Measurements from ENCODE around the gene PAX2. TPM values are rescaled to one million over a fixed set of nuclear protein-coding genes. Genes with fewer than 3 reads are reported as not detected.

PAX2 gene
- total and polyA plus RNA-seq, 2 experiments from 2014 or later = not detected

GRCh38 chr10:100713049-100713858 lies 32.1 kb upstream of the PAX2 start:
- Histone ChIP-seq H3K79me2 (ENCODE audit: insufficient read depth) (no peaks in the 10 kb centered on the region), H3F3A (ENCODE audit: insufficient read depth) (no peaks in the 10 kb centered on the region), H3K27me3 (replicated peaks; ENCODE audit: insufficient read depth) (peaks cover 94% of the 10 kb centered on the region), H3K9ac (no peak overlapping the region), H3K9me2 (ENCODE audit: insufficient read depth) (no peaks in the 10 kb centered on the region), H2AFZ (no peak overlapping the region), H3K27ac (no peak overlapping the region), H3K4me3 (no peak overlapping the region), H3K36me3 (ENCODE audit: low read depth) (no peaks in the 10 kb centered on the region), H3K4me2 (ENCODE audit: unreplicated experiment) (no peak overlapping the region), H3K4me1 (ENCODE audit: insufficient read depth) (no peaks in the 10 kb centered on the region), H4K20me1 (ENCODE audit: insufficient read depth) (no peaks in the 10 kb centered on the region), H3K9me3 (ENCODE audit: low read depth) (no peaks in the 10 kb centered on the region)
- TF ChIP-seq EZH2 (IDR thresholded peaks at IDR 0.05; ENCODE audit: insufficient read depth, poor library complexity, severe bottlenecking) (no peak), EZH2phosphoT487 (IDR thresholded peaks at IDR 0.05; ENCODE audit: insufficient read depth, low read depth) (no peak)
- in situ Hi-C loops (cut with MboI) = no loop called here
- WGBS, 2 experiments (ENCODE audit: low coverage in 1 of 2, low lambda C conversion rate in 2 of 2, missing lambda C conversion rate in 2 of 2) = 15 to 19% methylated on average over 30 to 37 of the region's 37 CpGs
- peak; percentile 29 for DNase-seq

GRCh38 chr10:100713859-100714565 lies 31.4 kb upstream of the PAX2 start:
- no peak for DNase-seq
- in situ Hi-C loops (cut with MboI) = no loop called here
- no peaks in the 10 kb centered on the region for H3K4me1 ChIP-seq (ENCODE audit: insufficient read depth)
- no peak overlapping the region for H3K9ac ChIP-seq
- no peak overlapping the region for H3K4me2 ChIP-seq (ENCODE audit: unreplicated experiment)
- 3 to 8% methylated on average over 11 to 36 of the region's 36 CpGs for WGBS, 2 experiments (ENCODE audit: low coverage in 1 of 2, low lambda C conversion rate in 2 of 2, missing lambda C conversion rate in 2 of 2)
- no peak overlapping the region for H2AFZ ChIP-seq
- no peaks in the 10 kb centered on the region for H3K79me2 ChIP-seq (ENCODE audit: insufficient read depth)
- H3K27ac ChIP-seq = no peak overlapping the region
- TF ChIP-seq EZH2phosphoT487 (IDR thresholded peaks at IDR 0.05; ENCODE audit: insufficient read depth, low read depth) = no peak
- peak; percentile 53 for TF ChIP-seq EZH2 (IDR thresholded peaks at IDR 0.05; ENCODE audit: insufficient read depth, poor library complexity, severe bottlenecking)
- H3K27me3 ChIP-seq (replicated peaks; ENCODE audit: insufficient read depth) = peaks cover 89% of the 10 kb centered on the region
- H3K36me3 ChIP-seq (ENCODE audit: low read depth) = no peaks in the 10 kb centered on the region
- H3K9me2 ChIP-seq (ENCODE audit: insufficient read depth) = no peaks in the 10 kb centered on the region
- no peak overlapping the region for H3K4me3 ChIP-seq
- no peaks in the 10 kb centered on the region for H4K20me1 ChIP-seq (ENCODE audit: insufficient read depth)
- no peaks in the 10 kb centered on the region for H3K9me3 ChIP-seq (ENCODE audit: low read depth)
- no peaks in the 10 kb centered on the region for H3F3A ChIP-seq (ENCODE audit: insufficient read depth)

- Histone ChIP-seq H3K9me3 (ENCODE audit: low read depth) (no peaks in the 10 kb centered on the region), H4K20me1 (ENCODE audit: insufficient read depth) (no peaks in the 10 kb centered on the region), H3K9ac (no peak overlapping the region), H3F3A (ENCODE audit: insufficient read depth) (no peaks in the 10 kb centered on the region), H3K27me3 (replicated peaks; ENCODE audit: insufficient read depth) (peaks cover 83% of the 10 kb centered on the region), H3K4me1 (ENCODE audit: insufficient read depth) (no peaks in the 10 kb centered on the region), H3K79me2 (ENCODE audit: insufficient read depth) (no peaks in the 10 kb centered on the region), H3K4me3 (no peak overlapping the region), H3K9me2 (ENCODE audit: insufficient read depth) (no peaks in the 10 kb centered on the region), H3K27ac (no peak overlapping the region), H3K4me2 (ENCODE audit: unreplicated experiment) (no peak overlapping the region), H2AFZ (no peak overlapping the region), H3K36me3 (ENCODE audit: low read depth) (no peaks in the 10 kb centered on the region)
- TF ChIP-seq EZH2phosphoT487 (IDR thresholded peaks at IDR 0.05; ENCODE audit: insufficient read depth, low read depth) = 0 out of 2 replicates have a peak, but pooled peaks have one; percentile 50
- no peak for TF ChIP-seq EZH2 (IDR thresholded peaks at IDR 0.05; ENCODE audit: insufficient read depth, poor library complexity, severe bottlenecking)
- 45 to 74% methylated on average over 1 of the region's 1 CpG for WGBS, 2 experiments (ENCODE audit: low coverage in 1 of 2, low lambda C conversion rate in 2 of 2, missing lambda C conversion rate in 2 of 2)
- no peak for DNase-seq
- in situ Hi-C loops (cut with MboI) = no loop called here
These were observed 30.8 kb upstream of the PAX2 start for GRCh38 chr10:100714566-100714950.

- Histone ChIP-seq H3K4me1 (ENCODE audit: insufficient read depth) (no peaks in the 10 kb centered on the region), H3K9me3 (ENCODE audit: low read depth) (no peaks in the 10 kb centered on the region), H4K20me1 (ENCODE audit: insufficient read depth) (no peaks in the 10 kb centered on the region), H3K4me2 (ENCODE audit: unreplicated experiment) (no peak overlapping the region), H3K4me3 (no peak overlapping the region), H3K79me2 (ENCODE audit: insufficient read depth) (no peaks in the 10 kb centered on the region), H3K9ac (no peak overlapping the region), H3K27me3 (replicated peaks; ENCODE audit: insufficient read depth) (peaks cover 86% of the 10 kb centered on the region), H2AFZ (no peak overlapping the region), H3K36me3 (ENCODE audit: low read depth) (no peaks in the 10 kb centered on the region), H3K27ac (no peak overlapping the region), H3K9me2 (ENCODE audit: insufficient read depth) (no peaks in the 10 kb centered on the region), H3F3A (ENCODE audit: insufficient read depth) (no peaks in the 10 kb centered on the region)
- 57 to 58% methylated on average over 4 of the region's 4 CpGs for WGBS, 2 experiments (ENCODE audit: low coverage in 1 of 2, low lambda C conversion rate in 2 of 2, missing lambda C conversion rate in 2 of 2)
- in situ Hi-C loops (cut with MboI) = no loop called here
- peak; percentile 3 for TF ChIP-seq EZH2 (IDR thresholded peaks at IDR 0.05; ENCODE audit: insufficient read depth, poor library complexity, severe bottlenecking)
- no peak for TF ChIP-seq EZH2phosphoT487 (IDR thresholded peaks at IDR 0.05; ENCODE audit: insufficient read depth, low read depth)
- no peak for DNase-seq
These were observed 30.3 kb upstream of the PAX2 start for GRCh38 chr10:100715101-100715444.
